Naive thymus-derived CD4-positive, alpha-beta T cell (primary cell): Measurements from ENCODE around the gene NRXN3. TPM values are rescaled to one million over a fixed set of nuclear protein-coding genes. Genes with fewer than 3 reads are reported as not detected.

Source experiments
- ATAC-seq: fragments of 150-1000 bp; cut with Tn5 transposase; 2 replicates; pipeline ENCODE4 v1.10.0; 2021; ENCODE audit warnings: mild to moderate bottlenecking, moderate library complexity
- CTCF ChIA-PET: fragments of 350-600 bp; sonication (Branson Sonifier 250); formaldehyde crosslinking; loops from one replicate; lab custom pipeline; 2021; ENCODE audit warnings: antibody characterized with exemption; lab: Charles Lee
- POLR2A ChIA-PET: fragments of 350-600 bp; sonication (Branson Sonifier 250); formaldehyde crosslinking; loops from one replicate; lab custom pipeline; 2021; ENCODE audit warnings: antibody characterized with exemption, inconsistent platforms; lab: Charles Lee
- DNase-seq, 9 donors: peaks; one replicate each; pipeline versions ENCODE4 v3.0.0 to v3.0.0-alpha.2; 2020 to 2022; ENCODE audit warnings: mixed read lengths in 1 of 9
- H3K27ac ChIP-seq: one replicate; pipeline ENCODE4 v1.7.0; 2013; ENCODE audit warnings: mild to moderate bottlenecking, low read depth, low read length, moderate library complexity
- H3K27me3 ChIP-seq, 2 donors: one replicate each; pipeline ENCODE4 v1.7.0; 2013; ENCODE audit warnings: low read length in 2 of 2, mild to moderate bottlenecking in 2 of 2, moderate library complexity in 2 of 2; ENCODE audit not compliant: control insufficient read depth in 2 of 2, insufficient read depth in 2 of 2
- H3K36me3 ChIP-seq, 3 experiments: 1 replicate in 2 of 3; 2 replicates in 1 of 3; pipeline ENCODE4 v1.7.0; 2013; ENCODE audit warnings: low read length in 3 of 3, mild to moderate bottlenecking in 3 of 3, moderate library complexity in 1 of 3; ENCODE audit not compliant: insufficient read depth in 3 of 3, control insufficient read depth in 2 of 3
- H3K4me1 ChIP-seq, 2 donors: one replicate each; pipeline ENCODE4 v1.7.0; 2013; ENCODE audit warnings: low read length in 2 of 2, mild to moderate bottlenecking in 2 of 2, moderate library complexity in 1 of 2; ENCODE audit not compliant: control insufficient read depth in 2 of 2, insufficient read depth in 2 of 2
- H3K4me3 ChIP-seq: 2 replicates; pipeline ENCODE4 v1.7.0; 2013; ENCODE audit warnings: mild to moderate bottlenecking, low read length
- H3K9me3 ChIP-seq, 3 experiments: 1 replicate in 2 of 3; 2 replicates in 1 of 3; pipeline ENCODE4 v1.7.0; 2013; ENCODE audit warnings: low read length in 3 of 3; ENCODE audit not compliant: control insufficient read depth in 2 of 3
- H3K27ac Mint-ChIP-seq, 9 donors: one replicate each; pipeline ENCODE4 v1.8.0; 2020 to 2022; ENCODE audit warnings: mixed read lengths in 9 of 9, mild to moderate bottlenecking in 8 of 9, moderate library complexity in 5 of 9, inconsistent platforms in 2 of 9
- H3K27me3 Mint-ChIP-seq, 5 donors: one replicate each; pipeline ENCODE4 v1.8.0; 2021 to 2022; ENCODE audit warnings: mixed read lengths in 5 of 5, mild to moderate bottlenecking in 1 of 5
- H3K36me3 Mint-ChIP-seq, 5 donors: one replicate each; pipeline ENCODE4 v1.8.0; 2020 to 2022; ENCODE audit warnings: mixed read lengths in 5 of 5, mild to moderate bottlenecking in 3 of 5, inconsistent platforms in 1 of 5
- H3K4me1 Mint-ChIP-seq, 7 donors: one replicate each; pipeline ENCODE4 v1.8.0; 2020 to 2022; ENCODE audit warnings: mixed read lengths in 7 of 7, mild to moderate bottlenecking in 3 of 7, inconsistent platforms in 1 of 7
- H3K4me3 Mint-ChIP-seq, 10 donors: one replicate each; pipeline ENCODE4 v1.8.0; 2020 to 2022; ENCODE audit warnings: mild to moderate bottlenecking in 10 of 10, mixed read lengths in 10 of 10, moderate library complexity in 6 of 10, inconsistent platforms in 2 of 10
- H3K9me3 Mint-ChIP-seq, 11 donors: one replicate each; pipeline ENCODE4 v1.8.0; 2020 to 2022; ENCODE audit warnings: mixed read lengths in 11 of 11, mild to moderate bottlenecking in 4 of 11, inconsistent platforms in 1 of 11, moderate library complexity in 1 of 11
- intact Hi-C, 2 donors: fragments of 100-400 bp; cut with micrococcal nuclease; formaldehyde crosslinking; loops; one replicate each; pipeline ENCODE4 v1.15.1; 2023
- polyA plus RNA-seq, 2 donors: library from polyadenylated mRNA; unstranded; fragments of 300-500 nt; fragmentation: Illumina TruSeq; gene quantifications; one replicate each; pipeline ENCODE4 v1.2.3, GENCODE V29; 2021
- total RNA-seq, 6 experiments: library from RNA in 5 of 6; stranded (reverse) in 5 of 6; gene quantifications; 1 replicate in 5 of 6; 2 replicates in 1 of 6; pipeline ENCODE4 v1.2.3 and lab custom pipeline; 2021 to 2026

Gene NRXN3
- total and polyA plus RNA-seq, 7 experiments from 2014 or later = not detected

- Histone ChIP-seq H3K9me3 (no peaks in the 10 kb centered on the region), H3K27me3 (peaks cover 0 to 2% of the 10 kb centered on the region in 2 donors), H3K27ac (no peak overlapping the region), H3K36me3 (no peaks in the 10 kb centered on the region), H3K4me1 (no peaks in the 10 kb centered on the region), H3K4me3 (no peak overlapping the region)
- ChIA-PET CTCF (no interaction called here), POLR2A (no interaction called here)
- Mint-ChIP-seq H3K9me3 (peaks cover 0 to 7% (median 0%) of the 10 kb centered on the region in 11 donors), H3K27me3 (peaks cover 0 to 9% (median 0%) of the 10 kb centered on the region in 5 donors), H3K27ac (no peak overlapping the region), H3K36me3 (peaks cover 0 to 4% (median 0%) of the 10 kb centered on the region in 5 donors), H3K4me1 (no peaks in the 10 kb centered on the region), H3K4me3 (no peak overlapping the region)
- intact Hi-C loops = no loop called here
- no peak for DNase-seq
- ATAC-seq = no peak
These were observed 1059.3 kb downstream of the NRXN3 start for GRCh38 chr14:79229383-79229909.

- H3K27me3 Mint-ChIP-seq = no peaks in the 10 kb centered on the region
- DNase-seq (no peak), ATAC-seq (no peak)
- ChIA-PET CTCF (no interaction called here), POLR2A (no interaction called here)
- H3K4me3 Mint-ChIP-seq = no peak overlapping the region
- H3K9me3 ChIP-seq = no peaks in the 10 kb centered on the region
- no peaks in the 10 kb centered on the region for H3K36me3 Mint-ChIP-seq
- H3K27me3 ChIP-seq = peaks cover 0 to 4% of the 10 kb centered on the region in 2 donors
- H3K27ac Mint-ChIP-seq = no peak overlapping the region
- H3K4me1 Mint-ChIP-seq = no peaks in the 10 kb centered on the region
- peaks cover 0 to 14% (median 4%) of the 10 kb centered on the region in 11 donors for H3K9me3 Mint-ChIP-seq
- H3K4me1 ChIP-seq = no peaks in the 10 kb centered on the region
- H3K36me3 ChIP-seq = no peaks in the 10 kb centered on the region
- H3K4me3 ChIP-seq = no peak overlapping the region
- intact Hi-C loops = no loop called here
- H3K27ac ChIP-seq = no peak overlapping the region
These were observed 1072.5 kb downstream of the NRXN3 start for GRCh38 chr14:79242666-79243065.

DNA sequence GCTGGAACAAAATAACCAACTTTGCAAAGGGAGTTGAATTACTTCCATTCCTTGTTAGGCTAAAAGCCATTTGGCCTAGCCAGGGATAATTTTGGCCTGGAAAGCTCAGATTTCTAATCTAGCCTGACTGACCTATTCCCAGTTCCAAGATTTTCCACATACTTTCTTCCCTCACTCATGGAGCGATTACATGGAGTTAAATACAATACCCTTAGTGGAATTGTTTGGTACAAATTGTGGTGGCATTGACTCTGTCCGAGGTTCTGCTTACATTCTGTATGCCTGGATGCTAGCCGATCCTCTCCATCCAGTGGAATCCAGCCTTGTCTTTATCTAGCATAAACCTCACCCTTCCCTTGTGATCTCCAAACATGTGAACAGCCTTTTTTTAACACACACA is 1076.0 kb downstream of the NRXN3 start:
- intact Hi-C loops = no loop called here
- Mint-ChIP-seq H3K27me3 (peaks cover 0 to 4% (median 0%) of the 10 kb centered on the region in 5 donors), H3K4me3 (no peak overlapping the region), H3K4me1 (no peaks in the 10 kb centered on the region), H3K27ac (no peak overlapping the region), H3K9me3 (peaks cover 1 to 11% (median 4%) of the 10 kb centered on the region in 11 donors), H3K36me3 (no peaks in the 10 kb centered on the region)
- ATAC-seq = no peak
- ChIA-PET POLR2A (no interaction called here), CTCF (no interaction called here)
- Histone ChIP-seq H3K9me3 (no peaks in the 10 kb centered on the region), H3K27me3 (peaks cover 0 to 4% of the 10 kb centered on the region in 2 donors), H3K27ac (no peak overlapping the region), H3K36me3 (no peaks in the 10 kb centered on the region), H3K4me3 (no peak overlapping the region), H3K4me1 (no peaks in the 10 kb centered on the region)
- DNase-seq = no peak

- ChIA-PET POLR2A (no interaction called here), CTCF (no interaction called here)
- H3K27me3 ChIP-seq = peaks cover 0 to 4% of the 10 kb centered on the region in 2 donors
- no peaks in the 10 kb centered on the region for H3K36me3 ChIP-seq
- H3K4me1 Mint-ChIP-seq = no peaks in the 10 kb centered on the region
- H3K9me3 Mint-ChIP-seq = peaks cover 0 to 9% (median 4%) of the 10 kb centered on the region in 11 donors
- H3K4me3 ChIP-seq = no peak overlapping the region
- H3K36me3 Mint-ChIP-seq = no peaks in the 10 kb centered on the region
- DNase-seq (no peak), ATAC-seq (no peak)
- H3K27ac Mint-ChIP-seq = no peak overlapping the region
- no peak overlapping the region for H3K4me3 Mint-ChIP-seq
- H3K27ac ChIP-seq = no peak overlapping the region
- intact Hi-C loops = no loop called here
- H3K9me3 ChIP-seq = no peaks in the 10 kb centered on the region
- H3K27me3 Mint-ChIP-seq = peaks cover 0 to 4% (median 0%) of the 10 kb centered on the region in 5 donors
- no peaks in the 10 kb centered on the region for H3K4me1 ChIP-seq
These were observed 1078.0 kb downstream of the NRXN3 start for GRCh38 chr14:79248126-79248525.

DNA sequence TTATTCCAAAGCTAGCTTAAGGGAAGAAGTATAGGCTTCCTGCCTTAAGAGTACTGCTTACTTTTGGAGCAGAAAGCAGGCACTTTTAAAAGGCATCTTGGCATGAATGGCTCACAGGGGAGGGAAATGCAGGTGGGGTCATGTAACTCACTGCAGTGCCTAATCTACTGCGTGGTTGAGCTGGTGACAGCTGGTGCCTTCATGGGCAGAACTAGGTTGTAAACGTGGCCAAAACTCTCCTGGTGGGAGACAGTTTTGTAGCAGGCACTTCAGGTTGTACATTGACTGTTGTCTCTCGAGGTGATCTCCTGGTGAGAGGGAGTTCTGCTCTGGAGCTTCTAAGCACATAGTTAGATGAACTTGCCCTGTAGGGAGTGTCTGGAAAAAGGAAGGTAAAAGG is 1078.6 kb downstream of the NRXN3 start:
- Histone ChIP-seq H3K27me3 (no peaks in the 10 kb centered on the region), H3K27ac (no peak overlapping the region), H3K4me3 (no peak overlapping the region), H3K9me3 (no peaks in the 10 kb centered on the region), H3K4me1 (no peaks in the 10 kb centered on the region), H3K36me3 (no peaks in the 10 kb centered on the region)
- CTCF ChIA-PET = no interaction called here
- POLR2A ChIA-PET = no interaction called here
- no peaks in the 10 kb centered on the region for H3K4me1 Mint-ChIP-seq
- DNase-seq = no peak
- peaks cover 0 to 9% (median 4%) of the 10 kb centered on the region in 11 donors for H3K9me3 Mint-ChIP-seq
- intact Hi-C loops = no loop called here
- no peaks in the 10 kb centered on the region for H3K36me3 Mint-ChIP-seq
- no peak overlapping the region for H3K27ac Mint-ChIP-seq
- H3K27me3 Mint-ChIP-seq = peaks cover 0 to 4% (median 0%) of the 10 kb centered on the region in 5 donors
- ATAC-seq = no peak
- H3K4me3 Mint-ChIP-seq = no peak overlapping the region

DNA sequence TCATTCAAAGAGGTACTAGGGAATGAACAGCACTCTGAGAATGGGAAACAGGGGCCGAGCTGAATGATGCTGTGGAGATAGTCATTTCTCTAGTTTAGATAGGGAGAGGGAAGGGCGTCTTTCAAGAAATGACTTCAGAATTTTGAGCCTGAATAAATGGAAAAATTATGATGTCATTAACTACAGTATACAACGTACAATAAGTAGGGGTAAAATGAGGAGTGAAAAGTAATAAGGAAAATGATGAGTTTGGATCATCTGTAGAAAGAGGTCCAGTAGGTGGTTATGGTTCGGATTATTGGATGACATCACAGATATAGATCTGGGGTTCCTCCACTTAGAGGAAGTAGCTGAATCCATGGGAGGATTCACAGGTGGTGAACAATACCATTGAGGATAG is 1081.1 kb downstream of the NRXN3 start:
- peaks cover 0 to 4% (median 0%) of the 10 kb centered on the region in 5 donors for H3K27me3 Mint-ChIP-seq
- no peaks in the 10 kb centered on the region for H3K36me3 ChIP-seq
- H3K4me3 Mint-ChIP-seq = no peak overlapping the region
- peaks cover 0 to 12% (median 4%) of the 10 kb centered on the region in 11 donors for H3K9me3 Mint-ChIP-seq
- H3K27ac ChIP-seq = no peak overlapping the region
- intact Hi-C loops = no loop called here
- POLR2A ChIA-PET = no interaction called here
- no peak overlapping the region for H3K4me3 ChIP-seq
- H3K27me3 ChIP-seq = no peaks in the 10 kb centered on the region
- H3K9me3 ChIP-seq = no peaks in the 10 kb centered on the region
- H3K36me3 Mint-ChIP-seq = peaks cover 0 to 4% (median 0%) of the 10 kb centered on the region in 5 donors
- H3K4me1 Mint-ChIP-seq = no peaks in the 10 kb centered on the region
- no peak for DNase-seq
- no peak for ATAC-seq
- H3K27ac Mint-ChIP-seq = no peak overlapping the region
- no peaks in the 10 kb centered on the region for H3K4me1 ChIP-seq
- CTCF ChIA-PET = no interaction called here

GRCh38 chr14:79253576-79253975 is 1083.4 kb downstream of the NRXN3 start:
- no peaks in the 10 kb centered on the region for H3K9me3 ChIP-seq
- ChIA-PET POLR2A (no interaction called here), CTCF (interaction anchor here (0.6 kb wide), 1 partner anchor 283 kb away, joined by 3 read pairs; no protein-coding TSS in a partner anchor)
- intact Hi-C loops = no loop called here
- ATAC-seq (no peak), DNase-seq (no peak)
- Mint-ChIP-seq H3K27ac (no peak overlapping the region), H3K4me3 (no peak overlapping the region), H3K36me3 (peaks cover 0 to 4% (median 0%) of the 10 kb centered on the region in 5 donors), H3K27me3 (peaks cover 0 to 4% (median 0%) of the 10 kb centered on the region in 5 donors), H3K4me1 (no peaks in the 10 kb centered on the region), H3K9me3 (peaks cover 0 to 14% (median 6%) of the 10 kb centered on the region in 11 donors)
- no peaks in the 10 kb centered on the region for H3K4me1 ChIP-seq
- H3K36me3 ChIP-seq = no peaks in the 10 kb centered on the region
- no peaks in the 10 kb centered on the region for H3K27me3 ChIP-seq
- H3K4me3 ChIP-seq = no peak overlapping the region
- no peak overlapping the region for H3K27ac ChIP-seq
